GM19099 (cell line): Measurements from ENCODE around the gene MEX3A.

Experiments
- POLR2A ChIP-seq: IDR thresholded peaks from 3 replicates; pipeline ENCODE4 v1.6.1; 2011; ENCODE audit warnings: low read depth; ENCODE audit not compliant: insufficient read length; ENCODE audit errors: extremely low read depth

The MEX3A gene

GRCh38 chr1:156082309-156083091 lies at the start of gene MEX3A:
TSS of gene MEX3A (minus strand) at chr1:156082465. CDS start at chr1:156081998, 467 bp downstream.
- TF ChIP-seq POLR2A, result peak; percentile 24

GRCh38 chr1:156130578-156130942 lies 48.3 kb upstream of the MEX3A start:
- TF ChIP-seq POLR2A, result no peak

GRCh38 chr1:156129687-156130577 lies 47.7 kb upstream of the MEX3A start:
- TF ChIP-seq POLR2A, result no peak

GRCh38 chr1:156128654-156129597 lies 46.7 kb upstream of the MEX3A start:
- no peak for TF ChIP-seq POLR2A

- no peak for TF ChIP-seq POLR2A
Observed at GRCh38 chr1:156128308-156128653, 46.0 kb upstream of the MEX3A start.

- TF ChIP-seq POLR2A, result no peak
Observed at GRCh38 chr1:156126630-156127534, 44.6 kb upstream of the MEX3A start.

- no peak for TF ChIP-seq POLR2A
Observed at GRCh38 chr1:156126043-156126629, 43.9 kb upstream of the MEX3A start.

- no peak for TF ChIP-seq POLR2A
Observed at GRCh38 chr1:156124557-156125483, 42.6 kb upstream of the MEX3A start.

- TF ChIP-seq POLR2A, result peak; percentile 25
Observed at GRCh38 chr1:156123356-156124196, 41.3 kb upstream of the MEX3A start.

- TF ChIP-seq POLR2A, result no peak
Observed at GRCh38 chr1:156122519-156123355, 40.5 kb upstream of the MEX3A start.

GRCh38 chr1:156122086-156122485 lies 39.8 kb upstream of the MEX3A start:
- TF ChIP-seq POLR2A, result no peak
